Neutrophil (primary cell): ENCODE measurements around the gene SLC6A7.
"Not testable (repeated sequence)": the region's sequence is repeated elsewhere in the genome, so short reads cannot be mapped to it uniquely, and the experiment has no call there.

ENCODE experiments used
- H3K27ac ChIP-seq: fragments of 200-600 bp; sonication (generic); 2 replicates; pipeline ENCODE4 v1.5.1; 2016; ENCODE audit warnings: mild to moderate bottlenecking, moderate library complexity
- H3K27me3 ChIP-seq: fragments of 200-600 bp; sonication (generic); 2 replicates; pipeline ENCODE4 v1.6.0; 2016; ENCODE audit warnings: mild to moderate bottlenecking
- H3K36me3 ChIP-seq: fragments of 200-600 bp; sonication (generic); 2 replicates; pipeline ENCODE4 v1.5.1; 2017
- H3K4me1 ChIP-seq, 2 experiments: fragments of 200-600 bp in 1 of 2; sonication (generic) in 1 of 2; 1 replicate in 1 of 2; 2 replicates in 1 of 2; pipeline versions ENCODE4 v1.5.1 to v1.6.1; 2013 to 2016; ENCODE audit warnings: low read depth in 1 of 2, low read length in 1 of 2, mild to moderate bottlenecking in 1 of 2, moderate library complexity in 1 of 2; ENCODE audit not compliant: control insufficient read depth in 1 of 2, insufficient read depth in 1 of 2
- H3K4me3 ChIP-seq, 2 experiments: fragments of 200-600 bp in 1 of 2; sonication (generic) in 1 of 2; 1 replicate in 1 of 2; 2 replicates in 1 of 2; pipeline ENCODE4 v1.5.1; 2013 to 2016; ENCODE audit warnings: low read depth in 1 of 2, low read length in 1 of 2, mild to moderate bottlenecking in 1 of 2, moderate library complexity in 1 of 2
- H3K9me3 ChIP-seq: fragments of 200-600 bp; sonication (generic); 2 replicates; pipeline ENCODE4 v1.5.1; 2016
- TF ChIP-seq, protein P1 (sequence below): fragments of 200-600 bp; sonication (generic); IDR thresholded peaks from 2 replicates; pipeline ENCODE4 v1.5.1; 2016; ENCODE audit warnings: antibody characterized with exemption

Gene SLC6A7

DNA sequence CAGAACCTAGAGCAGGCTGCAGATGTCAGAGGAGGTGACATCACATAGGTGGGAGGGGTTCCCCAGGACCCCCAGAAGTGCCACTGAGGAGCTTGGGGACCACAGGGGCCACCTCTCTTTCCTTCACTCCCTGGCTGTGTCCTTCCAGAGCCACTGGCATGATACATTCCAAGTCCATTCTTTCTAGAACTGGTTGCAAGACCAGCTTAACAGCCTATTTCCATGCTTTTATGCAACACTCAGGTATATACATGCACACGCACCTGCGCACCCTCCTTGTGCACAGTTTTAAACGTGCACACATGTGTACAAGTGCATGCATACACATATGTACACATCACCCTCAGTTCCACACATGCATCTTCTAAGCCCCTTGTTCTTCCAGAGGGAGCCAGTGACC lies 39.7 kb downstream of the SLC6A7 start:
- Histone ChIP-seq H3K4me1 (no peaks in the 10 kb centered on the region), H3K27ac (no peak overlapping the region), H3K36me3 (no peaks in the 10 kb centered on the region), H3K27me3 (no peaks in the 10 kb centered on the region), H3K4me3 (no peak overlapping the region), H3K9me3 (no peaks in the 10 kb centered on the region)
- TF ChIP-seq, protein P1, sequence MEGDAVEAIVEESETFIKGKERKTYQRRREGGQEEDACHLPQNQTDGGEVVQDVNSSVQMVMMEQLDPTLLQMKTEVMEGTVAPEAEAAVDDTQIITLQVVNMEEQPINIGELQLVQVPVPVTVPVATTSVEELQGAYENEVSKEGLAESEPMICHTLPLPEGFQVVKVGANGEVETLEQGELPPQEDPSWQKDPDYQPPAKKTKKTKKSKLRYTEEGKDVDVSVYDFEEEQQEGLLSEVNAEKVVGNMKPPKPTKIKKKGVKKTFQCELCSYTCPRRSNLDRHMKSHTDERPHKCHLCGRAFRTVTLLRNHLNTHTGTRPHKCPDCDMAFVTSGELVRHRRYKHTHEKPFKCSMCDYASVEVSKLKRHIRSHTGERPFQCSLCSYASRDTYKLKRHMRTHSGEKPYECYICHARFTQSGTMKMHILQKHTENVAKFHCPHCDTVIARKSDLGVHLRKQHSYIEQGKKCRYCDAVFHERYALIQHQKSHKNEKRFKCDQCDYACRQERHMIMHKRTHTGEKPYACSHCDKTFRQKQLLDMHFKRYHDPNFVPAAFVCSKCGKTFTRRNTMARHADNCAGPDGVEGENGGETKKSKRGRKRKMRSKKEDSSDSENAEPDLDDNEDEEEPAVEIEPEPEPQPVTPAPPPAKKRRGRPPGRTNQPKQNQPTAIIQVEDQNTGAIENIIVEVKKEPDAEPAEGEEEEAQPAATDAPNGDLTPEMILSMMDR, result no peak

DNA sequence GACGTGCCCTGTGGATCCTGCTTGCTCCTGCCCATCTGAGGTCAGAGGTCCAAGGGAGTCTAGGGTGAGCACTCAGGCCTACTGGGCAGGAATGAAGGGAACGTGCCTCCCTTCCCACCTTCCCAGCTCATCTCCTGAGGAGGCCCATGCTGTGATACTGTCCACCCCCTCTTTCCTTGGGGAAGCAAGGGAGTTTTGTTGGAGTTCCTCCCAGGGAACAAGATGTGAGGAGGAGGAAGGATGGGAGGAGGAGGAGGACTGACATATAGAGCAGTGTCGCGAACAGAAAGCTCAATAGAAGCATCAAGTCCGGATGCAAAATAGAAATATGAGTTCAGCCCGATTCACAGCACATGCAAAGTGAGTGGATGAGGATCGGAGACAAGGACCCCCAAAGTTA lies 41.0 kb downstream of the SLC6A7 start:
- Histone ChIP-seq H3K4me1 (no peaks in the 10 kb centered on the region), H3K27ac (no peak overlapping the region), H3K36me3 (no peaks in the 10 kb centered on the region), H3K27me3 (no peaks in the 10 kb centered on the region), H3K9me3 (no peaks in the 10 kb centered on the region), H3K4me3 (no peak overlapping the region)
- TF ChIP-seq, protein P1, result no peak

DNA sequence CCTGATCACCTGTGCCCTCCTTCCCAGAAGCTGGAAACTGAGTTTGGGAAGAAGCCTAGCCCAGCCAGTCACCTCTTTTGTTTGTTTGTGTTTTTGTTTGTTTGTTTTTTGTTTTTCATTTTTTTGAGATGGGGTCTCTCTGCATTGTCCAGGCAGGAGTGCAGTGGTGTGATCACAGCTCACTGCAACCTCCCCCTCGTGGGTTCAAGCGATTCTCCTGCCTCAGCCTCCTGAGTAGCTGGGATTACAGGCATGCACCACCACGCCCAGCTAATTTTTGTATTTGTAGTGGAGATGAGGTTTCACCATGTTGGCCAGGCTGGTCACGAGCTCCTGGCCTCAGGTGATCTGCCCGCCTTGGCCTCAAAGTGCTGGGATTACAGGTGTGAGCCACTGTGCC lies 43.8 kb downstream of the SLC6A7 start:
- not testable (repeated sequence) for H3K4me1 ChIP-seq, H3K36me3 ChIP-seq, H3K27ac ChIP-seq, H3K9me3 ChIP-seq, H3K27me3 ChIP-seq, H3K4me3 ChIP-seq

DNA sequence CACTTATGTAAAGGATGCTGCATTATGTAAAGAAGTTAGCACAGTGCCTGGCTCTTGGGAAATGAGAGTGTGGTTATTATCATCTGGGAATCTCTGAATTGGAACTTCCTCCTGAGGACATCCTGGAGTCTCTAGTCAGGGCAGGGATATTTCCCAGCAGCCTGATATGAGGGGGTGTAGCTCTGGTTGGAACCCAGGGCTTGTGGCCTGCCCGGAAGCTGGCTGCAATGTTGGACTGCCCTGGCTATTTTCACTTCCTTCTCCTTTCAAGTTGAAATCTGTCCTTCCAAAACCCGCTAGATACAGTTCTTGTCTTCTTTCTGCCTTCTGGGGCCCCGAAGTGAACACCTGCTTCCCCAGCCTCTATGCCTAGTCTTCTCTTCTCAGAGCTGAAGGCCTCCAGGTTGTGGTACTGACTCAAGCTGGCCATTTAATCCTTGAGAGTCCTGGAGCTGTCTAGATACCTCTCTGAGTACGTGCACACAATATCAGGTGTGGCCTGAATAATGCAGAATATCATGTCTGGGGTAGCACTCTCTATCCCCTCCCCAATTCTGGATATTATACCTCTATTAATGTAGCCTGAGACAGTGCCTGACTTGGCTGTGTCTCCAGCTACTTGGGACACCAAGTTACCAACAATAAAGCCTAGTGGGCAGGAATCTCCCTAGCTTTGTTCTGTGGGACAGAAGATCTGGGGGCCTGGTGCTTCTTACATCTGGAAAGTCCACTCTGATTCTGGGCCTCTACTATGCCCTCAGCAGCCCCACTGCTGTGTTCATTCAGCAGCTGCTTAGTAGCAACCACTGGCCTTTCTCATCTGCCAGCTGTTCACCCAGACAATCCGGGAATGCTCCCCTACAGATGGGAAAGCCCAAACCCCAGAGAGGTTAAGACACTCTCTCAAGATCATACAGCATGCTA lies 45.0 kb downstream of the SLC6A7 start:
- H3K4me1 ChIP-seq, result no peaks in the 10 kb centered on the region
- TF ChIP-seq, protein P1, result no peak
- H3K36me3 ChIP-seq, result no peaks in the 10 kb centered on the region
- no peak overlapping the region for H3K4me3 ChIP-seq
- no peaks in the 10 kb centered on the region for H3K27me3 ChIP-seq
- H3K27ac ChIP-seq, result no peak overlapping the region
- no peaks in the 10 kb centered on the region for H3K9me3 ChIP-seq

DNA sequence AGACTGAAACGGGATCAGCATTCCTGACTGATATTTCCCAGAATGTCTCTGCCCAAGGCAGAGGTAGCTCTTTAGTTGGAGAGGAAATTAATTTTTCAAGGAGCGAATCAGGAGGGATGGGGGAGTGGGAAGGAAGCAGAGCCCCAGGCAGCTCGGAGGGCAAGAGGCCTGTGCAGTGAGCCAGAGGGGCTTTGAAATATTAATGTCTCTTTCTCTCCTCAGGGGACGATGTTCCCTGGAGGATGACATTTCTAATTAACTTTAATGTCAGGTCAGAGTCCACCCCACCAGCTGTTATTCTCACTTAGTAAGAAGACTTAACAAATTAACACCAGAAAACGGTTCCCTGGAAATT lies 45.6 kb downstream of the SLC6A7 start:
- H3K4me3 ChIP-seq, result no peak overlapping the region
- no peaks in the 10 kb centered on the region for H3K9me3 ChIP-seq
- TF ChIP-seq, protein P1, result no peak
- no peaks in the 10 kb centered on the region for H3K27me3 ChIP-seq
- no peak overlapping the region for H3K27ac ChIP-seq
- no peaks in the 10 kb centered on the region for H3K4me1 ChIP-seq
- no peaks in the 10 kb centered on the region for H3K36me3 ChIP-seq

DNA sequence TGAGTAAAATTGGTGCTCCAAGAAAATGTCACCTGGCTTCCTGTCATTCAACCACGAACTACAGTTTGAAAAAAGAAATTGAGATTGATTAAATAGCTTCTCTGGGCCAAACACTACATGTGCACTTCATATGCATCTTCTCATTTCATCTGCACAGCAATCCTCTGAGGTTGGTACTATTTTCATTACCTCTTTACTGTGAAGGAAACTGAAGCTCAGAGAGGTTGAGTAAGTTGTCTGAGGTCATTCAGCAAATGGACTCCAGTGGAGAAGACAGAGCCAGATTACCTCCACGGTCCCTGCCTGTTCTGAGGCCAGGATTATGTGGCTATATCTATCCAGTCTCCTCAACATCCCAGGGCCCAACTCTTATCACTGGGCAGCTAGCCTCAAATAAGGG lies 46.5 kb downstream of the SLC6A7 start:
- no peaks in the 10 kb centered on the region for H3K4me1 ChIP-seq
- no peak overlapping the region for H3K27ac ChIP-seq
- TF ChIP-seq, protein P1, result no peak
- no peaks in the 10 kb centered on the region for H3K36me3 ChIP-seq
- H3K4me3 ChIP-seq, result no peak overlapping the region
- H3K9me3 ChIP-seq, result no peaks in the 10 kb centered on the region
- no peaks in the 10 kb centered on the region for H3K27me3 ChIP-seq
